Measurements from ENCODE around the gene FPGS. TPM values are rescaled to one million over a fixed set of nuclear protein-coding genes. Genes with fewer than 3 reads are reported as not detected.

Gene FPGS
- polyA plus RNA-seq, 3 donors, result 35.1 to 148 (median 52.1) TPM

Other genes starting within 250 kb of the FPGS start
- 10 to 100 TPM; 12.7 to 42.4 (median 34.1) TPM for gene STXBP1, start 190.6 kb upstream of the FPGS start, polyA plus RNA-seq
- under 1 TPM; 0.11 to 0.77 (median 0.41) TPM for gene CFAP157, start 95.9 kb upstream of the FPGS start, polyA plus RNA-seq
- 10 to 100 TPM; 12.1 to 55.6 (median 24.6) TPM for gene PTRH1, start 87.2 kb upstream of the FPGS start, polyA plus RNA-seq
- under 1 TPM in 2 of 3 donors, not detected in 1; 0.05 to 0.06 TPM for gene TTC16, start 86.8 kb upstream of the FPGS start, polyA plus RNA-seq
- 10 to 100 TPM in 2 of 3 donors, 1 to 10 TPM in 1; 9.6 to 12.8 (median 10.6) TPM for gene TOR2A, start 67.6 kb upstream of the FPGS start, polyA plus RNA-seq
- 10 to 100 TPM in 2 of 3 donors, 1 to 10 TPM in 1; 4.8 to 29.7 (median 23.3) TPM for gene SH2D3C, start 24.2 kb upstream of the FPGS start, polyA plus RNA-seq
- gene CDK9, start 16.8 kb upstream of the FPGS start, polyA plus RNA-seq, result 10 to 100 TPM; 34.3 to 68.4 (median 52.1) TPM
- 100 to 1,000 TPM in 2 of 3 donors, 10 to 100 TPM in 1; 37.9 to 180 (median 107) TPM for gene ENG, start 51.8 kb downstream of the FPGS start, polyA plus RNA-seq
- gene AK1, start 74.8 kb downstream of the FPGS start, polyA plus RNA-seq, result 10 to 100 TPM; 20.9 to 85.4 (median 71.1) TPM
- 100 to 1,000 TPM in 2 of 3 donors, 10 to 100 TPM in 1; 41.1 to 142 (median 141) TPM for gene ST6GALNAC6, start 96.7 kb downstream of the FPGS start, polyA plus RNA-seq
- gene ST6GALNAC4, start 114.2 kb downstream of the FPGS start, polyA plus RNA-seq, result 10 to 100 TPM; 20.4 to 41.4 (median 25.9) TPM
- under 1 TPM; 0.22 to 0.74 (median 0.74) TPM for gene PIP5KL1, start 127.9 kb downstream of the FPGS start, polyA plus RNA-seq
- 10 to 100 TPM; 26.9 to 40.5 (median 30.2) TPM for gene DPM2, start 135.0 kb downstream of the FPGS start, polyA plus RNA-seq
- 10 to 100 TPM; 11.2 to 18.6 (median 14.9) TPM for gene EEIG1, start 178.1 kb downstream of the FPGS start, polyA plus RNA-seq